Gastroesophageal sphincter (tissue), 3 donors: Measurements from ENCODE around the gene APLP2.

ENCODE experiments used
- EP300 ChIP-seq: sonication (generic); formaldehyde crosslinking; IDR thresholded peaks from one replicate; pipeline ENCODE4 v1.6.1; 2017; ENCODE audit warnings: antibody characterized with exemption, mild to moderate bottlenecking
- POLR2A ChIP-seq, 2 donors: fragments of 450-650 bp; IDR thresholded peaks; one replicate each; pipeline ENCODE4 v1.6.1; 2017; ENCODE audit warnings: antibody characterized with exemption in 2 of 2, mild to moderate bottlenecking in 2 of 2, moderate library complexity in 1 of 2
- POLR2AphosphoS5 ChIP-seq: sonication (generic); formaldehyde crosslinking; IDR thresholded peaks from one replicate; pipeline ENCODE4 v1.6.1; 2017; ENCODE audit warnings: antibody characterized with exemption
- TF ChIP-seq, protein P1 (sequence below), 4 experiments: fragments of 200-600 bp in 2 of 4; fragments of 450-650 bp in 2 of 4; sonication (generic) in 1 of 4; IDR thresholded peaks; one replicate each; pipeline ENCODE4 v1.5.1; 2017 to 2019; ENCODE audit warnings: antibody characterized with exemption in 4 of 4, mild to moderate bottlenecking in 2 of 4, moderate library complexity in 2 of 4

- TF ChIP-seq, protein P1, sequence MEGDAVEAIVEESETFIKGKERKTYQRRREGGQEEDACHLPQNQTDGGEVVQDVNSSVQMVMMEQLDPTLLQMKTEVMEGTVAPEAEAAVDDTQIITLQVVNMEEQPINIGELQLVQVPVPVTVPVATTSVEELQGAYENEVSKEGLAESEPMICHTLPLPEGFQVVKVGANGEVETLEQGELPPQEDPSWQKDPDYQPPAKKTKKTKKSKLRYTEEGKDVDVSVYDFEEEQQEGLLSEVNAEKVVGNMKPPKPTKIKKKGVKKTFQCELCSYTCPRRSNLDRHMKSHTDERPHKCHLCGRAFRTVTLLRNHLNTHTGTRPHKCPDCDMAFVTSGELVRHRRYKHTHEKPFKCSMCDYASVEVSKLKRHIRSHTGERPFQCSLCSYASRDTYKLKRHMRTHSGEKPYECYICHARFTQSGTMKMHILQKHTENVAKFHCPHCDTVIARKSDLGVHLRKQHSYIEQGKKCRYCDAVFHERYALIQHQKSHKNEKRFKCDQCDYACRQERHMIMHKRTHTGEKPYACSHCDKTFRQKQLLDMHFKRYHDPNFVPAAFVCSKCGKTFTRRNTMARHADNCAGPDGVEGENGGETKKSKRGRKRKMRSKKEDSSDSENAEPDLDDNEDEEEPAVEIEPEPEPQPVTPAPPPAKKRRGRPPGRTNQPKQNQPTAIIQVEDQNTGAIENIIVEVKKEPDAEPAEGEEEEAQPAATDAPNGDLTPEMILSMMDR (IDR thresholded peaks at IDR 0.05), result no peak
- TF ChIP-seq POLR2A (IDR thresholded peaks at IDR 0.05), result no peak
- no peak for TF ChIP-seq EP300
- no peak for TF ChIP-seq POLR2AphosphoS5
Observed at GRCh38 chr11:130175898-130176297, 106.2 kb downstream of the APLP2 start.
